Endothelial cell (in vitro differentiated cells): Measurements from ENCODE around the gene EGR1. TPM values are rescaled to one million over a fixed set of nuclear protein-coding genes. Genes with fewer than 3 reads are reported as not detected.

Source experiments
- DNase-seq: peaks from one replicate; pipeline ENCODE4 v3.0.0; 2021; ENCODE audit warnings: low spot score
- H3K27ac Mint-ChIP-seq: one replicate; pipeline ENCODE4 v1.8.0; 2021; ENCODE audit warnings: mixed read lengths, inconsistent platforms; ENCODE audit not compliant: unreplicated experiment
- H3K27me3 Mint-ChIP-seq: one replicate; pipeline ENCODE4 v1.8.0; 2021; ENCODE audit warnings: mild to moderate bottlenecking, moderate library complexity, mixed read lengths, inconsistent platforms; ENCODE audit not compliant: unreplicated experiment
- H3K36me3 Mint-ChIP-seq: one replicate; pipeline ENCODE4 v1.8.0; 2021; ENCODE audit warnings: mild to moderate bottlenecking, low read depth, mixed read lengths, inconsistent platforms; ENCODE audit not compliant: unreplicated experiment
- H3K4me1 Mint-ChIP-seq: one replicate; pipeline ENCODE4 v1.8.0; 2021; ENCODE audit warnings: mild to moderate bottlenecking, mixed read lengths, inconsistent platforms; ENCODE audit not compliant: unreplicated experiment
- H3K4me3 Mint-ChIP-seq: one replicate; pipeline ENCODE4 v1.8.0; 2021; ENCODE audit warnings: mild to moderate bottlenecking, mixed read lengths, inconsistent platforms; ENCODE audit not compliant: unreplicated experiment
- H3K9me3 Mint-ChIP-seq: one replicate; pipeline ENCODE4 v1.8.0; 2021; ENCODE audit warnings: mixed read lengths, inconsistent platforms; ENCODE audit not compliant: unreplicated experiment
- total RNA-seq: library from RNA; stranded (reverse); fragmentation: NEBNext Ultra II Directional; extraction: Animal tissue kit (Norgen Biotek cat#: 25700); gene quantifications from one replicate; pipeline ENCODE4 v1.2.1, GENCODE V29; 2021; ENCODE audit not compliant: unreplicated experiment
- TF ChIP-seq, protein P1 (sequence below): fragments of 200-600 bp; sonication (generic); IDR thresholded peaks from one replicate; pipeline ENCODE4 v1.5.0; 2021; ENCODE audit warnings: antibody characterized with exemption; ENCODE audit not compliant: unreplicated experiment

EGR1 gene
- total RNA-seq, 1 donor from 2014 or later: 2.1 TPM

DNA sequence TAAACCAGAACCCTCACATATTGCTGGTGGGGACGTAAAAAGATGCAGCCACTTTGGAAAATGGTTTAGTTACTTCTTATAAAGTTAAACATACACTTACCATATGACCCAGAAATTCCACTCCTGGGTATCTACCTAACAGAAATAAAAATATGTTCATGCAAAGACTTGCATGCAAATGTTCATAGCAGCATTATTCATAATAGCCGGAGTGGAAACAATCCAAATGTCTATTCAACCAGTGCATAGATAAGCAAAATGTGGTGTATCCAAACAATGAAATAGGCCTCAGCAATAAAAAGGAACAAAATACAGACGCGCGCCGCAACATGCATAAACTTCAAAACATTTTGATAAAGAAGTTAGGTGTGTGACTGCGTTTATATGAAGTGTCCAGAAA is 11.6 kb downstream of the EGR1 start:
- H3K27ac Mint-ChIP-seq: no peak overlapping the region

DNA sequence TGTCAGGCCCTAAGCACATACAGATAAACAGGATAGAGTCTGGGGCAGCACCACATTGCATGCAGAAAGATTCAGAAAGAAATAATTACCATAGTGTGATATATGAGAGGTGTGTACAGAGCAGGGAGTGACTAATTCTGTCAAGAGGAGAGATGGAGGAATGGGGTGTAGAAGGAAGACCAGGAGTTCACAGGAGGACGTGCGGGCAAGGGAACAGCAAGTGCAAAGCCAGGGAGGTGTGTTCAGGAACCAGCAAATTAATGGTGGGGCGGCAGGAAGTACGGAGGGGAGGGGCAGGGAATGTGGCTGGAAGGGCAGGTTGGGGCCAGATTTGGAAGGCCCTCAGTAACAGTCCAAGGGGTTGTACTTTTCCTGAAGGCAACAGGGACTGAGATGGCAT is 17.4 kb downstream of the EGR1 start:
- no peaks in the 10 kb centered on the region for H3K36me3 Mint-ChIP-seq
- no peaks in the 10 kb centered on the region for H3K4me1 Mint-ChIP-seq
- TF ChIP-seq, protein P1, sequence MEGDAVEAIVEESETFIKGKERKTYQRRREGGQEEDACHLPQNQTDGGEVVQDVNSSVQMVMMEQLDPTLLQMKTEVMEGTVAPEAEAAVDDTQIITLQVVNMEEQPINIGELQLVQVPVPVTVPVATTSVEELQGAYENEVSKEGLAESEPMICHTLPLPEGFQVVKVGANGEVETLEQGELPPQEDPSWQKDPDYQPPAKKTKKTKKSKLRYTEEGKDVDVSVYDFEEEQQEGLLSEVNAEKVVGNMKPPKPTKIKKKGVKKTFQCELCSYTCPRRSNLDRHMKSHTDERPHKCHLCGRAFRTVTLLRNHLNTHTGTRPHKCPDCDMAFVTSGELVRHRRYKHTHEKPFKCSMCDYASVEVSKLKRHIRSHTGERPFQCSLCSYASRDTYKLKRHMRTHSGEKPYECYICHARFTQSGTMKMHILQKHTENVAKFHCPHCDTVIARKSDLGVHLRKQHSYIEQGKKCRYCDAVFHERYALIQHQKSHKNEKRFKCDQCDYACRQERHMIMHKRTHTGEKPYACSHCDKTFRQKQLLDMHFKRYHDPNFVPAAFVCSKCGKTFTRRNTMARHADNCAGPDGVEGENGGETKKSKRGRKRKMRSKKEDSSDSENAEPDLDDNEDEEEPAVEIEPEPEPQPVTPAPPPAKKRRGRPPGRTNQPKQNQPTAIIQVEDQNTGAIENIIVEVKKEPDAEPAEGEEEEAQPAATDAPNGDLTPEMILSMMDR: no peak
- H3K9me3 Mint-ChIP-seq: no peaks in the 10 kb centered on the region
- no peak overlapping the region for H3K27ac Mint-ChIP-seq
- H3K27me3 Mint-ChIP-seq: peaks cover 1% of the 10 kb centered on the region
- no peak overlapping the region for H3K4me3 Mint-ChIP-seq
- no peak for DNase-seq

More for the DNA sequence above, 11.6 kb downstream of the EGR1 start:
- peak overlapping the region; percentile 11 for H3K4me3 Mint-ChIP-seq
- no peak for DNase-seq
- TF ChIP-seq, protein P1: no peak
- no peaks in the 10 kb centered on the region for H3K9me3 Mint-ChIP-seq
- H3K36me3 Mint-ChIP-seq: no peaks in the 10 kb centered on the region
- H3K27me3 Mint-ChIP-seq: peaks cover 1% of the 10 kb centered on the region
- no peaks in the 10 kb centered on the region for H3K4me1 Mint-ChIP-seq

DNA sequence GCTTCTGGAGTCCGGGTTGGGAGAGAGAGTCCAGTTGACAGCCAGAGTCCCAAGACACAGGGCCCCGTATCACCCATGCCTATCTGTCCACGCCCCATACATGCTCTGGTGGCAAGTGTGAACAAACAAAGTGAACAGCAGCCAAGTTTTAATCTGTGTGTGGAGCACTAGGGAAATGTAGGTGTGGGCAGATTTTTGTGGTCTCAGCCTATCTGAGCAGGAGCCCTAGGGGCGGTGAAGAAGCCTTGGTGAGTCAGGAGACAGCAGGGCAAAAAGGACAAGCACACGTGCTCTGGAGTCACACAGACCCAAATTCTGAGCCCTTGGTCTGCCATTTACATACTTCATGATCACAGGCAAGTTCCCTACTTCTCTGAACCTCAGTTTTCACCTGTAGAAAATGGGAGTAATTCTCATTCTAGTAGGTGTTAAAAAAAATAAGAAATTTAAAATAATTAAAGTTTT is 23.2 kb downstream of the EGR1 start:
- Mint-ChIP-seq H3K4me3 (no peak overlapping the region), H3K36me3 (peaks cover 3% of the 10 kb centered on the region), H3K9me3 (no peaks in the 10 kb centered on the region), H3K27ac (no peak overlapping the region), H3K4me1 (peaks cover 12% of the 10 kb centered on the region), H3K27me3 (peaks cover 22% of the 10 kb centered on the region)
- TF ChIP-seq, protein P1: no peak
- DNase-seq: no peak

DNA sequence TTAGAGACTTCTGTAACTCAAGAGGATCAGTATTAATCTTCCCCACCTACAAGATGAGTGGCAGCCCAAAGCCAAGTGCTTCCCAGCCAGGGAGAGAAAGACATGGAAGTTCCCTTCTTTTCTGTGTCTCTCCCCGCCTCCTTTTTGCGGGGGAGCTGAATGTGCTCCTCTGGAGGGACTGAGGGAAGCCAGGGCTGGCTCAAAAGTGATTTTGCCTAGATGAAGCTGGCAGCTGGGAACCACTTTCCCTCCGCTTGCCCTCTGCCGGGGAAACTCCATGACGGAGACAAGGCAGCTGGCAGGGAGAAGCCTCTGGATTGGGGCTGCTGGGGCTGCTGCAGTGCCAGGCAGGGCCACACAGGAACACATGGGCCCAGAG is 24.4 kb downstream of the EGR1 start:
- no peak for DNase-seq
- TF ChIP-seq, protein P1: no peak
- Mint-ChIP-seq H3K36me3 (peaks cover 3% of the 10 kb centered on the region), H3K4me3 (no peak overlapping the region), H3K27me3 (peaks cover 23% of the 10 kb centered on the region), H3K4me1 (peaks cover 15% of the 10 kb centered on the region), H3K9me3 (no peaks in the 10 kb centered on the region), H3K27ac (no peak overlapping the region)

DNA sequence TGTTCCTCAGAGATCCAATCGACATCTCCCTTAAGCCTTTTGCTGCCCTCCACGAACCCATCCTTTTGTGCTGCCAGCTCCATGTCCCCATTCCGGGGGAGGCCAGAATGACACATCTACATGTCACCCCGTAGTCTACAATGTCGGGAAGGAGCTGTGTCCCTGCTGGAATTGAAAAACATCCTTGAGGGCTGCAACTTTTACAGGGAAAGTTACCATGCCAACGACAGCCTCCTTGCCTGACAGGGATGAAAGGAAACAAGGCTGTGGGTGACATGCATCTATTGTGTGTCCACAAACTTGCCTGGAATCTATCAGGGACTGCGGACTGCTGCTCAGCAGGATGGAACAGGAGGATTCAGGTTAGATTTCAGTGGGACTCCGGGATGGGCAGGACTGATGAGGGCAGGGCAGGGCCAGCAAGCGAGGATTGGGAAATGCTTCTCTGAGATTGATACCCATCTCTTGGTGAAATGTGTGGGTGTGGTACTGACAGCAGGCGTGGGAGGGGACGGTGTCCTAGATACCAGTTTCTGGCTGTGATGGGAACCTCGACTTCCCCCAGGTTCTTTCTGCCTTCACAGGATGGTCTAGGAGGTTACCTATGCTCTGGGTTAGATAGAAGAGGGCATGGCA is 25.5 kb downstream of the EGR1 start:
- Mint-ChIP-seq H3K4me3 (peak overlapping the region; percentile 59), H3K9me3 (no peaks in the 10 kb centered on the region), H3K4me1 (peaks cover 15% of the 10 kb centered on the region), H3K36me3 (peaks cover 3% of the 10 kb centered on the region), H3K27me3 (peaks cover 23% of the 10 kb centered on the region), H3K27ac (peak overlapping the region; percentile 72)
- no peak for DNase-seq
- TF ChIP-seq, protein P1: no peak
